ENCODE data around the gene IGSF6. TPM values are rescaled to one million over a fixed set of nuclear protein-coding genes. Genes with fewer than 3 reads are reported as not detected.

IGSF6 gene
- total and polyA plus RNA-seq, 2 of the 13 experiments (the other 11 are each of a cell fraction or from before 2014, with no cell fraction given), result not detected

- TF ChIP-seq ASH2L (IDR thresholded peaks at IDR 0.05; ENCODE audit: insufficient read length, low read depth, low read length) (peak; percentile 7), ZNF552 (CRISPR knock-in tag; IDR thresholded peaks at IDR 0.05; ENCODE audit: borderline replicate concordance) (no peak), SAP130 (CRISPR knock-in tag; IDR thresholded peaks at IDR 0.05; ENCODE audit: low read depth) (peak; percentile 86), ZSCAN12 (CRISPR knock-in tag; IDR thresholded peaks at IDR 0.05) (0 out of 2 replicates have a peak, but pooled peaks have one; percentile 18), ZNF619 (CRISPR knock-in tag; IDR thresholded peaks at IDR 0.05) (no peak), BCL6 (CRISPR knock-in tag; IDR thresholded peaks at IDR 0.05) (no peak), KDM3A (CRISPR knock-in tag; IDR thresholded peaks at IDR 0.05; ENCODE audit: low read depth) (no peak), ZNF12 (CRISPR knock-in tag; IDR thresholded peaks at IDR 0.05) (peak; percentile 56; the same call in 1 of the 2 replicates), YEATS2 (CRISPR knock-in tag; IDR thresholded peaks at IDR 0.05; ENCODE audit: borderline replicate concordance) (peak; percentile 49; the same call in 1 of the 2 replicates), SYNCRIP (IDR thresholded peaks at IDR 0.05; ENCODE audit: insufficient read depth, low read depth, low read length) (no peak), ZNF142 (CRISPR knock-in tag; IDR thresholded peaks at IDR 0.05) (no peak), ZNF407 (CRISPR knock-in tag; IDR thresholded peaks at IDR 0.05; ENCODE audit: not compliant biosample characterization) (no peak), DNMT3B (CRISPR knock-in tag; conservative IDR thresholded peaks at IDR 0.05) (0 out of 2 replicates have a peak, but pooled peaks have one; percentile 45)
- TF ChIP-seq, protein P1, sequence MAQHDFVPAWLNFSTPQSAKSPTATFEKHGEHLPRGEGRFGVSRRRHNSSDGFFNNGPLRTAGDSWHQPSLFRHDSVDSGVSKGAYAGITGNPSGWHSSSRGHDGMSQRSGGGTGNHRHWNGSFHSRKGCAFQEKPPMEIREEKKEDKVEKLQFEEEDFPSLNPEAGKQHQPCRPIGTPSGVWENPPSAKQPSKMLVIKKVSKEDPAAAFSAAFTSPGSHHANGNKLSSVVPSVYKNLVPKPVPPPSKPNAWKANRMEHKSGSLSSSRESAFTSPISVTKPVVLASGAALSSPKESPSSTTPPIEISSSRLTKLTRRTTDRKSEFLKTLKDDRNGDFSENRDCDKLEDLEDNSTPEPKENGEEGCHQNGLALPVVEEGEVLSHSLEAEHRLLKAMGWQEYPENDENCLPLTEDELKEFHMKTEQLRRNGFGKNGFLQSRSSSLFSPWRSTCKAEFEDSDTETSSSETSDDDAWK (CRISPR knock-in tag; IDR thresholded peaks at IDR 0.05), result no peak
Observed at GRCh38 chr16:21600031-21600773, 52.2 kb downstream of the IGSF6 start (continued).
